ENCODE results near the gene TGFBR3. TPM values are rescaled to one million over a fixed set of nuclear protein-coding genes. Genes with fewer than 3 reads are reported as not detected.

Gene TGFBR3
- total and polyA plus RNA-seq, 9 of the 15 experiments (the other 6 are each of a cell fraction or from before 2014, with no cell fraction given) = 3.6 to 32.4 (median 15.6) TPM

GRCh38 chr1:91655912-91656449 lies 230.0 kb downstream of the TGFBR3 start (continued):
- TF ChIP-seq MGA (IDR thresholded peaks at IDR 0.05) (peak; percentile 33; the same call in 1 of the 2 replicates), CBFA2T2 (conservative IDR thresholded peaks at IDR 0.05) (no peak)
